ES-I3 (cell line): Measurements from ENCODE around the gene ANO2.

Source experiments
- H3K36me3 ChIP-seq: 2 replicates; pipeline ENCODE4 v1.6.1; 2013; ENCODE audit warnings: mild to moderate bottlenecking, low read length, control low read depth, moderate library complexity; ENCODE audit not compliant: insufficient read depth
- H3K4me1 ChIP-seq: 2 replicates; pipeline ENCODE4 v1.6.1; 2013; ENCODE audit warnings: mild to moderate bottlenecking, control low read depth, low read length; ENCODE audit not compliant: insufficient read depth
- H3K9ac ChIP-seq: 2 replicates; pipeline ENCODE4 v1.6.1; 2013; ENCODE audit warnings: low read depth, mild to moderate bottlenecking, low read length, moderate library complexity
- H3K9me3 ChIP-seq: 2 replicates; pipeline ENCODE4 v1.6.1; 2013; ENCODE audit warnings: mild to moderate bottlenecking, low read length, moderate library complexity; ENCODE audit not compliant: control insufficient read depth, insufficient read depth

The ANO2 gene

GRCh38 chr12:5809586-5809985 lies 135.5 kb downstream of the ANO2 start:
- Histone ChIP-seq H3K4me1 (no peaks in the 10 kb centered on the region), H3K9me3 (no peaks in the 10 kb centered on the region), H3K9ac (no peak overlapping the region)

DNA sequence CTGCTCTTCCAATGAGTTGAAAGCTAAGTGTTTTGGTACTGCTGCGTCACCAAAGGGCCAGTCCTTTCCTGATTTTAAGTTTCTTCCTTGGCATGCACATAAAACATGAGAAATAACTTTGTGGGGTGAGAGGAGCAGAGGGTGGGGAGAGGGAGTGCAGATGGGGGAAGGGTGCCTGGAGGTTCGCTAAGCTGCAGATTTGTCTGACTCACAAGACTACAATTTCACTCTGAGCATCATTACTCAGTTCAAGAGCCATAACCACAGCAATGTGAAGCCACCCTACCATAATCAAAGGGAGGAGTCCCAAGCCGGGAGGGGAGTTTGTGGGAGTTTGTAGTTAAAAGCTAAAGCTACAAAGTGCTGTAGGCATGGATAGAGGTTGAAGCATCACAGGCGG lies 136.1 kb downstream of the ANO2 start:
- no peaks in the 10 kb centered on the region for H3K4me1 ChIP-seq
- no peaks in the 10 kb centered on the region for H3K36me3 ChIP-seq
- no peak overlapping the region for H3K9ac ChIP-seq
- no peaks in the 10 kb centered on the region for H3K9me3 ChIP-seq

More at GRCh38 chr12:5809586-5809985, 135.5 kb downstream of the ANO2 start:
- H3K36me3 ChIP-seq, result no peaks in the 10 kb centered on the region

DNA sequence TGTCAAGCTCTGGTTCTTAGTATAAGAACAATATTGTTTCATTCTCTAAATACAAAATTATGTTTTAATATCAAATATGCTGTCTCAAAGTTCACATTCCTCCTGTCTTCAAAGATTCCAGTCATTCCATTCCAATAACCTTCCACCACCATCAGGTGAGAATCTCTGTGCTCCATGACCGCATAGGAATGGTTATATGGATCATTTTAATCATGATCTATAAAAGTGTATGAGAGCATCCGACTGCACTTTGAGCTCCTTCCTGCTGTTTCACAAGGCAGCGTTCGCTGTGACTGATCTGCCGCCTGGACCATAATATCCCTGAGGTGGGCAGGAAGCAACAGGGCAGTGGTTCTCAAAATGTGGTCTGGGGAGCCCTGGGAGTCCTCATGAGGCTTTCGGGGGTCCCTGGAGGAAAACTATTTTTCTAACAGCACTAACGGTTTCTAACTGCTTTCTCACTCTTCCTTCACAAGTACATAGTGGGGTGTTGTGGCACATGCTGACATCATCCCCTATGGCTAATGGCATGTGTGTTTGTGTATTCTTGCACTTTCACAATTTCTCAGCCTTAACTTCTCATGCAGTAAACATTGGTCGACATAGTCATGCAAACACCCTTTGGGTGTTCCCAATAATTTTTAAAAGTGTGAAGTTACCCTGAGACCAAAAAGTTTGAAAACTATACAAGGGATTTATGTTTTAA lies 137.4 kb downstream of the ANO2 start:
- H3K9ac ChIP-seq, result no peak overlapping the region
- no peaks in the 10 kb centered on the region for H3K36me3 ChIP-seq
- no peaks in the 10 kb centered on the region for H3K4me1 ChIP-seq
- H3K9me3 ChIP-seq, result no peaks in the 10 kb centered on the region

DNA sequence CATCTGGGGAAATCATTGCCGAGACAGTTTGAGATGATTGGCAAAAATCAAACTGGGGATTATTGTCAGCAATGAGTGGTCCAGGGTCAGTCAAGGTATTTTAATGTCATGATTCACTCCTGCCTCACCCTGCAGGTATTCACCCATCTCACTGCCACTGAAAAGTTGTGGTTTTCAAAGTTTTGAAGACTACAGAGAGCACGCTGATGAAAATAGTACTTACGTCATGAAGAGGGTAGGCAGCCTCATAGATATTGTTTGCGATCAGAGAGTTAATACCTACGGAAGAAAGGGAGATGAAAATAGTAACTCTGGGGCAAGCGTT lies 138.0 kb downstream of the ANO2 start:
- Histone ChIP-seq H3K4me1 (no peaks in the 10 kb centered on the region), H3K9me3 (no peaks in the 10 kb centered on the region), H3K9ac (no peak overlapping the region), H3K36me3 (no peaks in the 10 kb centered on the region)

- Histone ChIP-seq H3K36me3 (no peaks in the 10 kb centered on the region), H3K9ac (no peak overlapping the region), H3K4me1 (no peaks in the 10 kb centered on the region), H3K9me3 (no peaks in the 10 kb centered on the region)
Observed at GRCh38 chr12:5806371-5807089, 138.5 kb downstream of the ANO2 start.

GRCh38 chr12:5803532-5803931 lies 141.5 kb downstream of the ANO2 start:
- Histone ChIP-seq H3K4me1 (no peaks in the 10 kb centered on the region), H3K9me3 (no peaks in the 10 kb centered on the region), H3K36me3 (no peaks in the 10 kb centered on the region), H3K9ac (no peak overlapping the region)

- no peaks in the 10 kb centered on the region for H3K4me1 ChIP-seq
- no peak overlapping the region for H3K9ac ChIP-seq
- H3K9me3 ChIP-seq, result no peaks in the 10 kb centered on the region
- H3K36me3 ChIP-seq, result no peaks in the 10 kb centered on the region
Observed at GRCh38 chr12:5798242-5799015, 146.6 kb downstream of the ANO2 start.

- Histone ChIP-seq H3K9me3 (no peaks in the 10 kb centered on the region), H3K4me1 (no peaks in the 10 kb centered on the region), H3K36me3 (no peaks in the 10 kb centered on the region), H3K9ac (no peak overlapping the region)
Observed at GRCh38 chr12:5797661-5798060, 147.4 kb downstream of the ANO2 start.

- H3K9ac ChIP-seq, result no peak overlapping the region
Observed at GRCh38 chr12:5796959-5797225, 148.2 kb downstream of the ANO2 start.

GRCh38 chr12:5796171-5796958 lies 148.7 kb downstream of the ANO2 start:
- Histone ChIP-seq H3K9ac (no peak overlapping the region), H3K36me3 (no peaks in the 10 kb centered on the region), H3K9me3 (no peaks in the 10 kb centered on the region), H3K4me1 (no peaks in the 10 kb centered on the region)

More at GRCh38 chr12:5796959-5797225, 148.2 kb downstream of the ANO2 start:
- H3K4me1 ChIP-seq, result no peaks in the 10 kb centered on the region
- H3K9me3 ChIP-seq, result no peaks in the 10 kb centered on the region
- no peaks in the 10 kb centered on the region for H3K36me3 ChIP-seq

GRCh38 chr12:5794156-5794555 lies 150.9 kb downstream of the ANO2 start:
- Histone ChIP-seq H3K9ac (no peak overlapping the region), H3K9me3 (no peaks in the 10 kb centered on the region), H3K36me3 (no peaks in the 10 kb centered on the region), H3K4me1 (no peaks in the 10 kb centered on the region)

GRCh38 chr12:5792343-5792742 lies 152.7 kb downstream of the ANO2 start:
- Histone ChIP-seq H3K4me1 (no peaks in the 10 kb centered on the region), H3K36me3 (no peaks in the 10 kb centered on the region), H3K9me3 (no peaks in the 10 kb centered on the region), H3K9ac (no peak overlapping the region)

GRCh38 chr12:5789469-5789968 lies 155.5 kb downstream of the ANO2 start:
- H3K9ac ChIP-seq, result no peak overlapping the region
- no peaks in the 10 kb centered on the region for H3K4me1 ChIP-seq
- H3K9me3 ChIP-seq, result no peaks in the 10 kb centered on the region
- no peaks in the 10 kb centered on the region for H3K36me3 ChIP-seq

DNA sequence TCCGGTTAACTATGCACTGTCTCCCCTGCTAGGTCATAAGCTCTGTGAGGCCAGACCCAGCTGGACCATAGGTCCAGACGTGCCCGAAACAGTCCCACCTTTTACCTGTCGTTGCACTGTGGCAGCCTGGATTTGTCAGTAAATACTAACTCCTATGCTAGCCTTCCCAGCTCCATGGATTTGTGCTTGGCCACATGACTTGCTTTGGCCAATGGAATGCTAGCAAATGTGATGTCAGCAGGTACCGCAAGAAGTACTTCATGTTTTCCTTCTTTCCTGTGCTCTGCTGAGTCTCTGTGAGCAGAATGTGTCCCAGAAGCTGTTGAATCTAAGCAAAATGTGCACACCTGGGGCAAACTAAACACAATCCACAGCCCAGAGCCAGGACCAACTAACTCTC lies 157.2 kb downstream of the ANO2 start:
- no peak overlapping the region for H3K9ac ChIP-seq
- no peaks in the 10 kb centered on the region for H3K9me3 ChIP-seq
- no peaks in the 10 kb centered on the region for H3K4me1 ChIP-seq
- no peaks in the 10 kb centered on the region for H3K36me3 ChIP-seq
